ENCODE results near the gene TBX3. TPM values are rescaled to one million over a fixed set of nuclear protein-coding genes. Genes with fewer than 3 reads are reported as not detected.

Gene TBX3
- polyA plus RNA-seq, 1 donor from 2014 or later, result not detected

Small RNAs within 50 kb of the gene (small RNA-seq; reads per million reads assigned to genes)
- gene RF00019, result 0 to 1.2 (median 0) reads per million in 3 experiments
